HepG2 (cell line): ENCODE measurements around the gene IGFBP6. TPM values are rescaled to one million over a fixed set of nuclear protein-coding genes. Genes with fewer than 3 reads are reported as not detected.

Experiments
- ARID2 ChIP-seq: sonication (generic); formaldehyde crosslinking; IDR thresholded peaks from 2 replicates; pipeline ENCODE4 v1.8.1; 2022; ENCODE audit warnings: mild to moderate bottlenecking, missing genetic modification reagents, borderline replicate concordance
- BRD4 ChIP-seq: sonication (generic); formaldehyde crosslinking; IDR thresholded peaks from 2 replicates; pipeline ENCODE4 v1.4.0; 2020; ENCODE audit warnings: missing genetic modification reagents
- CHD4 ChIP-seq: fragments of 200-600 bp; sonication (generic); IDR thresholded peaks from 2 replicates; pipeline ENCODE4 v1.7.0; 2017; ENCODE audit warnings: mild to moderate bottlenecking, low read length, borderline replicate concordance
- FOSL2 ChIP-seq: sonication (generic); formaldehyde crosslinking; IDR thresholded peaks from 2 replicates; pipeline ENCODE4 v1.4.0; 2020; ENCODE audit warnings: missing genetic modification reagents
- FOXA3 ChIP-seq: IDR thresholded peaks from 2 replicates; pipeline ENCODE4 v1.6.1; 2016; ENCODE audit warnings: missing genetic modification reagents, missing compliant biosample characterization
- GFI1 ChIP-seq: sonication (generic); formaldehyde crosslinking; IDR thresholded peaks from 2 replicates; pipeline ENCODE4 v1.5.0; 2020; ENCODE audit warnings: missing genetic modification reagents, mild to moderate bottlenecking, borderline replicate concordance
- REPIN1 ChIP-seq: sonication (generic); formaldehyde crosslinking; IDR thresholded peaks from 2 replicates; pipeline ENCODE4 v1.8.0; 2022; ENCODE audit warnings: missing genetic modification reagents, low read depth, mild to moderate bottlenecking, borderline replicate concordance
- ZBTB7A ChIP-seq: sonication (generic); formaldehyde crosslinking; IDR thresholded peaks from 2 replicates; pipeline ENCODE4 v1.8.0; 2022; ENCODE audit warnings: mild to moderate bottlenecking, missing genetic modification reagents
- ZNF761 ChIP-seq: sonication (generic); formaldehyde crosslinking; conservative IDR thresholded peaks from 2 replicates; pipeline ENCODE4 v1.4.0; 2020; ENCODE audit warnings: mild to moderate bottlenecking, missing genetic modification reagents
- ZNF878 ChIP-seq: sonication (generic); formaldehyde crosslinking; IDR thresholded peaks from 2 replicates; pipeline ENCODE4 v1.8.1; 2023; ENCODE audit warnings: mild to moderate bottlenecking, missing genetic modification reagents, moderate library complexity
- polyA plus RNA-seq, 8 experiments: library from polyadenylated mRNA; depleted of rRNA in 3 of 8; stranded (reverse) in 7 of 8; unstranded in 1 of 8; fragments of >200 nt; fragmentation: Illumina TruSeq in 4 of 8; extraction: Trizol in 4 of 8; gene quantifications; 2 replicates each; pipeline versions ENCODE4 v1.2.1 to v1.2.3, GENCODE V29; 2011 to 2016; ENCODE audit warnings: low read depth in 4 of 8, missing spikeins in 1 of 8, mixed read lengths in 1 of 8; ENCODE audit not compliant: insufficient read depth in 1 of 8
- total RNA-seq, 5 experiments: library from RNA; depleted of rRNA; stranded (reverse); fragments of >200 nt; fragmentation: Illumina TruSeq; extraction: Trizol; gene quantifications; 2 replicates each; pipeline ENCODE4 v1.2.3, GENCODE V29; 2016; ENCODE audit warnings: low read depth in 1 of 5
- TF ChIP-seq, protein P1 (sequence below): sonication (generic); formaldehyde crosslinking; IDR thresholded peaks from 2 replicates; pipeline ENCODE4 v1.4.0; 2020; ENCODE audit warnings: missing genetic modification reagents
- TF ChIP-seq, protein P2 (sequence below): sonication (generic); formaldehyde crosslinking; IDR thresholded peaks from 2 replicates; pipeline ENCODE4 v1.5.1; 2020; ENCODE audit warnings: missing genetic modification reagents, mild to moderate bottlenecking, borderline replicate concordance
- TF ChIP-seq, protein P3 (sequence below): sonication (generic); formaldehyde crosslinking; IDR thresholded peaks from 2 replicates; pipeline ENCODE4 v1.4.0; 2020; ENCODE audit warnings: missing genetic modification reagents
- TF ChIP-seq, protein P4 (sequence below): sonication (generic); formaldehyde crosslinking; IDR thresholded peaks from 2 replicates; pipeline ENCODE4 v1.4.0; 2020; ENCODE audit warnings: mild to moderate bottlenecking, missing genetic modification reagents
- TF ChIP-seq, protein P5 (sequence below): sonication (generic); formaldehyde crosslinking; IDR thresholded peaks from 2 replicates; pipeline ENCODE4 v1.4.0; 2020; ENCODE audit warnings: missing genetic modification reagents
- TF ChIP-seq, protein P6 (sequence below): sonication (generic); formaldehyde crosslinking; IDR thresholded peaks from 2 replicates; pipeline ENCODE4 v1.5.0; 2020; ENCODE audit warnings: mild to moderate bottlenecking, missing genetic modification reagents

The IGFBP6 gene
- total and polyA plus RNA-seq, 2 of the 13 experiments (the other 11 are each of a cell fraction or from before 2014, with no cell fraction given) = 3.9 to 25.2 TPM

DNA sequence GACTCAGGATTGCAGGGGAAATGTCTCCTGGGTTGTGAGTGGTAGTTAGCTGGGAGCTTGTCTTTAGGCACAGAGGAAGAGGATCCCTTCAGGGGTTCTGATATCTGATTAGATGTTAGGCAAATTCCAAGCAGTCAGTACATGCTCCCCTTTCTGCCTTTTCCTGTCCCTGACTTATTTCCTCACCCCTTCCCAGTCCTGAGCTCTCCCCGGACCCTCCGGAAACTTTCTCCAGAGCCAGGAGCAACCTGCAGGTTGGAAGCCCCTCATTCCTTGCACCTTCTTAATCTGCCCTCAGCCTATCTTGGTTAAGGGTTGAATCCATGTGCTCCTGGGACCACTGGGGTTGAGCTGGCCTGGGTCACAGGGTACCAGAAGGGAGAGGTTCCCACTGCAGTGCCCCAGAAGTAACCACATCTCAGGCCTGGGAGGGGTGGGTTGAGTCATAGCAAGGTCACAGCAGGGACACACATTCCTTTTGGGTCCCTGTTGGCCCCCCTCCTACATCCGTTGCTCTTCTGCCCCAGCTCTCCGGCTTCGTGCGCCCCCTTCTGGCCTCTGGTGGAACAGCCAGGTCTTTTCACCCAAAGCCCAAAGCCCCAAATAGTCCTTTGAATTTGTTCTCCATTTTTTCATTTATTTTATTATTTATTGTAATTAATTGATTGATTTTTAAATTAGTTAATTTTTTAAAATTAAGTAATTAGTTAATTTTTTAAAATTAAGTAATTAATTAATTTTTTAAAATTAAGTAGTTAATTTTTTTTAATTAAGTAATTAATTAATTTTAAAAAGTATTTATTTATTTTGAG lies 1.8 kb downstream of the IGFBP6 start (continued):
- TF ChIP-seq ARID2 = no peak
- no peak for TF ChIP-seq GFI1 (CRISPR knock-in tag)
- TF ChIP-seq CHD4 = no peak
- TF ChIP-seq, protein P1, sequence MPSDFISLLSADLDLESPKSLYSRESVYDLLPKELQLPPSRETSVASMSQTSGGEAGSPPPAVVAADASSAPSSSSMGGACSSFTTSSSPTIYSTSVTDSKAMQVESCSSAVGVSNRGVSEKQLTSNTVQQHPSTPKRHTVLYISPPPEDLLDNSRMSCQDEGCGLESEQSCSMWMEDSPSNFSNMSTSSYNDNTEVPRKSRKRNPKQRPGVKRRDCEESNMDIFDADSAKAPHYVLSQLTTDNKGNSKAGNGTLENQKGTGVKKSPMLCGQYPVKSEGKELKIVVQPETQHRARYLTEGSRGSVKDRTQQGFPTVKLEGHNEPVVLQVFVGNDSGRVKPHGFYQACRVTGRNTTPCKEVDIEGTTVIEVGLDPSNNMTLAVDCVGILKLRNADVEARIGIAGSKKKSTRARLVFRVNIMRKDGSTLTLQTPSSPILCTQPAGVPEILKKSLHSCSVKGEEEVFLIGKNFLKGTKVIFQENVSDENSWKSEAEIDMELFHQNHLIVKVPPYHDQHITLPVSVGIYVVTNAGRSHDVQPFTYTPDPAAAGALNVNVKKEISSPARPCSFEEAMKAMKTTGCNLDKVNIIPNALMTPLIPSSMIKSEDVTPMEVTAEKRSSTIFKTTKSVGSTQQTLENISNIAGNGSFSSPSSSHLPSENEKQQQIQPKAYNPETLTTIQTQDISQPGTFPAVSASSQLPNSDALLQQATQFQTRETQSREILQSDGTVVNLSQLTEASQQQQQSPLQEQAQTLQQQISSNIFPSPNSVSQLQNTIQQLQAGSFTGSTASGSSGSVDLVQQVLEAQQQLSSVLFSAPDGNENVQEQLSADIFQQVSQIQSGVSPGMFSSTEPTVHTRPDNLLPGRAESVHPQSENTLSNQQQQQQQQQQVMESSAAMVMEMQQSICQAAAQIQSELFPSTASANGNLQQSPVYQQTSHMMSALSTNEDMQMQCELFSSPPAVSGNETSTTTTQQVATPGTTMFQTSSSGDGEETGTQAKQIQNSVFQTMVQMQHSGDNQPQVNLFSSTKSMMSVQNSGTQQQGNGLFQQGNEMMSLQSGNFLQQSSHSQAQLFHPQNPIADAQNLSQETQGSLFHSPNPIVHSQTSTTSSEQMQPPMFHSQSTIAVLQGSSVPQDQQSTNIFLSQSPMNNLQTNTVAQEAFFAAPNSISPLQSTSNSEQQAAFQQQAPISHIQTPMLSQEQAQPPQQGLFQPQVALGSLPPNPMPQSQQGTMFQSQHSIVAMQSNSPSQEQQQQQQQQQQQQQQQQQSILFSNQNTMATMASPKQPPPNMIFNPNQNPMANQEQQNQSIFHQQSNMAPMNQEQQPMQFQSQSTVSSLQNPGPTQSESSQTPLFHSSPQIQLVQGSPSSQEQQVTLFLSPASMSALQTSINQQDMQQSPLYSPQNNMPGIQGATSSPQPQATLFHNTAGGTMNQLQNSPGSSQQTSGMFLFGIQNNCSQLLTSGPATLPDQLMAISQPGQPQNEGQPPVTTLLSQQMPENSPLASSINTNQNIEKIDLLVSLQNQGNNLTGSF = no peak
- TF ChIP-seq, protein P2, sequence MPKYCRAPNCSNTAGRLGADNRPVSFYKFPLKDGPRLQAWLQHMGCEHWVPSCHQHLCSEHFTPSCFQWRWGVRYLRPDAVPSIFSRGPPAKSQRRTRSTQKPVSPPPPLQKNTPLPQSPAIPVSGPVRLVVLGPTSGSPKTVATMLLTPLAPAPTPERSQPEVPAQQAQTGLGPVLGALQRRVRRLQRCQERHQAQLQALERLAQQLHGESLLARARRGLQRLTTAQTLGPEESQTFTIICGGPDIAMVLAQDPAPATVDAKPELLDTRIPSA (CRISPR knock-in tag) = no peak
- peak; percentile 42; the same call in 1 of the 2 replicates for TF ChIP-seq FOXA3 (CRISPR knock-in tag)
- TF ChIP-seq ZNF878 = no peak
- no peak for TF ChIP-seq REPIN1 (CRISPR knock-in tag)
- TF ChIP-seq, protein P3, sequence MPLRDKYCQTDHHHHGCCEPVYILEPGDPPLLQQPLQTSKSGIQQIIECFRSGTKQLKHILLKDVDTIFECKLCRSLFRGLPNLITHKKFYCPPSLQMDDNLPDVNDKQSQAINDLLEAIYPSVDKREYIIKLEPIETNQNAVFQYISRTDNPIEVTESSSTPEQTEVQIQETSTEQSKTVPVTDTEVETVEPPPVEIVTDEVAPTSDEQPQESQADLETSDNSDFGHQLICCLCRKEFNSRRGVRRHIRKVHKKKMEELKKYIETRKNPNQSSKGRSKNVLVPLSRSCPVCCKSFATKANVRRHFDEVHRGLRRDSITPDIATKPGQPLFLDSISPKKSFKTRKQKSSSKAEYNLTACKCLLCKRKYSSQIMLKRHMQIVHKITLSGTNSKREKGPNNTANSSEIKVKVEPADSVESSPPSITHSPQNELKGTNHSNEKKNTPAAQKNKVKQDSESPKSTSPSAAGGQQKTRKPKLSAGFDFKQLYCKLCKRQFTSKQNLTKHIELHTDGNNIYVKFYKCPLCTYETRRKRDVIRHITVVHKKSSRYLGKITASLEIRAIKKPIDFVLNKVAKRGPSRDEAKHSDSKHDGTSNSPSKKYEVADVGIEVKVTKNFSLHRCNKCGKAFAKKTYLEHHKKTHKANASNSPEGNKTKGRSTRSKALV (CRISPR knock-in tag) = no peak; the same call in 1 of the 2 replicates
- no peak for TF ChIP-seq ZNF761 (CRISPR knock-in tag)
- TF ChIP-seq FOSL2 (CRISPR knock-in tag) = peak; percentile 94
- no peak for TF ChIP-seq BRD4
- no peak for TF ChIP-seq ZBTB7A
- TF ChIP-seq, protein P4, sequence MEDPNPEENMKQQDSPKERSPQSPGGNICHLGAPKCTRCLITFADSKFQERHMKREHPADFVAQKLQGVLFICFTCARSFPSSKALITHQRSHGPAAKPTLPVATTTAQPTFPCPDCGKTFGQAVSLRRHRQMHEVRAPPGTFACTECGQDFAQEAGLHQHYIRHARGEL (CRISPR knock-in tag) = no peak
- TF ChIP-seq, protein P5, sequence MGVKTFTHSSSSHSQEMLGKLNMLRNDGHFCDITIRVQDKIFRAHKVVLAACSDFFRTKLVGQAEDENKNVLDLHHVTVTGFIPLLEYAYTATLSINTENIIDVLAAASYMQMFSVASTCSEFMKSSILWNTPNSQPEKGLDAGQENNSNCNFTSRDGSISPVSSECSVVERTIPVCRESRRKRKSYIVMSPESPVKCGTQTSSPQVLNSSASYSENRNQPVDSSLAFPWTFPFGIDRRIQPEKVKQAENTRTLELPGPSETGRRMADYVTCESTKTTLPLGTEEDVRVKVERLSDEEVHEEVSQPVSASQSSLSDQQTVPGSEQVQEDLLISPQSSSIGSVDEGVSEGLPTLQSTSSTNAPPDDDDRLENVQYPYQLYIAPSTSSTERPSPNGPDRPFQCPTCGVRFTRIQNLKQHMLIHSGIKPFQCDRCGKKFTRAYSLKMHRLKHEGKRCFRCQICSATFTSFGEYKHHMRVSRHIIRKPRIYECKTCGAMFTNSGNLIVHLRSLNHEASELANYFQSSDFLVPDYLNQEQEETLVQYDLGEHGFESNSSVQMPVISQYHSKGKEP = no peak
- TF ChIP-seq, protein P6, sequence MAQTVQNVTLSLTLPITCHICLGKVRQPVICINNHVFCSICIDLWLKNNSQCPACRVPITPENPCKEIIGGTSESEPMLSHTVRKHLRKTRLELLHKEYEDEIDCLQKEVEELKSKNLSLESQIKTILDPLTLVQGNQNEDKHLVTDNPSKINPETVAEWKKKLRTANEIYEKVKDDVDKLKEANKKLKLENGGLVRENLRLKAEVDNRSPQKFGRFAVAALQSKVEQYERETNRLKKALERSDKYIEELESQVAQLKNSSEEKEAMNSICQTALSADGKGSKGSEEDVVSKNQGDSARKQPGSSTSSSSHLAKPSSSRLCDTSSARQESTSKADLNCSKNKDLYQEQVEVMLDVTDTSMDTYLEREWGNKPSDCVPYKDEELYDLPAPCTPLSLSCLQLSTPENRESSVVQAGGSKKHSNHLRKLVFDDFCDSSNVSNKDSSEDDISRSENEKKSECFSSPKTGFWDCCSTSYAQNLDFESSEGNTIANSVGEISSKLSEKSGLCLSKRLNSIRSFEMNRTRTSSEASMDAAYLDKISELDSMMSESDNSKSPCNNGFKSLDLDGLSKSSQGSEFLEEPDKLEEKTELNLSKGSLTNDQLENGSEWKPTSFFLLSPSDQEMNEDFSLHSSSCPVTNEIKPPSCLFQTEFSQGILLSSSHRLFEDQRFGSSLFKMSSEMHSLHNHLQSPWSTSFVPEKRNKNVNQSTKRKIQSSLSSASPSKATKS (CRISPR knock-in tag) = no peak
